ENCODE measurements around the gene SLC6A1.

SLC6A1 gene

GRCh38 chr3:10970306-10970960, 22.1 kb upstream of the SLC6A1 start:
- no peak for DNase-seq (ENCODE audit: low read depth, low spot score)

- DNase-seq (ENCODE audit: low read depth, low spot score): no peak
Measured at GRCh38 chr3:10972072-10972782, 20.3 kb upstream of the SLC6A1 start.

GRCh38 chr3:10973046-10973595, 19.4 kb upstream of the SLC6A1 start:
- DNase-seq (ENCODE audit: low read depth, low spot score): no peak

- DNase-seq (ENCODE audit: low read depth, low spot score): no peak
Measured at GRCh38 chr3:10974131-10974530, 18.4 kb upstream of the SLC6A1 start.

GRCh38 chr3:10974746-10975375, 17.7 kb upstream of the SLC6A1 start:
- no peak for DNase-seq (ENCODE audit: low read depth, low spot score)

- no peak for DNase-seq (ENCODE audit: low read depth, low spot score)
Measured at GRCh38 chr3:10975695-10976234, 16.8 kb upstream of the SLC6A1 start.

GRCh38 chr3:10976770-10977169, 15.8 kb upstream of the SLC6A1 start:
- no peak for DNase-seq (ENCODE audit: low read depth, low spot score)

- DNase-seq (ENCODE audit: low read depth, low spot score): no peak
Measured at GRCh38 chr3:10977892-10978510, 14.5 kb upstream of the SLC6A1 start.

- no peak for DNase-seq (ENCODE audit: low read depth, low spot score)
Measured at GRCh38 chr3:10978956-10979355, 13.6 kb upstream of the SLC6A1 start.

GRCh38 chr3:10980312-10980711, 12.2 kb upstream of the SLC6A1 start:
- no peak for DNase-seq (ENCODE audit: low read depth, low spot score)

- DNase-seq (ENCODE audit: low read depth, low spot score): no peak
Measured at GRCh38 chr3:10981031-10981430, 11.5 kb upstream of the SLC6A1 start.

- DNase-seq (ENCODE audit: low read depth, low spot score): no peak
Measured at GRCh38 chr3:10981961-10982360, 10.6 kb upstream of the SLC6A1 start.

- no peak for DNase-seq (ENCODE audit: low read depth, low spot score)
Measured at GRCh38 chr3:10982782-10983181, 9.8 kb upstream of the SLC6A1 start.

- DNase-seq (ENCODE audit: low read depth, low spot score): no peak
Measured at GRCh38 chr3:10983219-10983916, 9.2 kb upstream of the SLC6A1 start.

GRCh38 chr3:10984371-10984896, 8.1 kb upstream of the SLC6A1 start:
- DNase-seq (ENCODE audit: low read depth, low spot score): no peak

- DNase-seq (ENCODE audit: low read depth, low spot score): no peak
Measured at GRCh38 chr3:10985181-10985580, 7.4 kb upstream of the SLC6A1 start.

GRCh38 chr3:10986592-10986991, 6.0 kb upstream of the SLC6A1 start:
- DNase-seq (ENCODE audit: low read depth, low spot score): no peak

- no peak for DNase-seq (ENCODE audit: low read depth, low spot score)
Measured at GRCh38 chr3:10988001-10988665, 4.4 kb upstream of the SLC6A1 start.

GRCh38 chr3:10988991-10989484, 3.5 kb upstream of the SLC6A1 start:
- DNase-seq (ENCODE audit: low read depth, low spot score): no peak

All from iPS DF 19.7 (cell line).